Endometrial microvascular endothelial cells (primary cell): ENCODE measurements around the gene PLPP4. TPM values are rescaled to one million over a fixed set of nuclear protein-coding genes. Genes with fewer than 3 reads are reported as not detected.

Experiments
- in situ Hi-C: cut with HindIII; loops from 2 replicates; pipeline ENCODE4 v1.10.0; 2017; ENCODE audit warnings: low sequenced_read_pairs, low pct_unique_long_range_greater_than_20kb; ENCODE audit errors: inconsistent ontology term
- total RNA-seq: library from RNA; depleted of rRNA; stranded (reverse); fragments of >200 nt; gene quantifications from one replicate; pipeline ENCODE4 v1.2.3, GENCODE V29; 2015; ENCODE audit errors: inconsistent ontology term

Gene PLPP4
- total RNA-seq, 1 donor from 2014 or later = 2.2 TPM

GRCh38 chr10:120632047-120632446 lies 175.0 kb downstream of the PLPP4 start:
- in situ Hi-C loops = no loop called here

GRCh38 chr10:120632942-120633341 lies 175.9 kb downstream of the PLPP4 start:
- in situ Hi-C loops = no loop called here

- in situ Hi-C loops = no loop called here
Observed at GRCh38 chr10:120634659-120635058, 177.6 kb downstream of the PLPP4 start.
